DMS 273 (cell line): ENCODE measurements around the gene BCL6.

ENCODE experiments used
- DNase-seq: peaks from one replicate; lab custom pipeline; 2025; ENCODE audit not compliant: unreplicated experiment; lab: John Stamatoyannopoulos, UW

BCL6 gene

DNA sequence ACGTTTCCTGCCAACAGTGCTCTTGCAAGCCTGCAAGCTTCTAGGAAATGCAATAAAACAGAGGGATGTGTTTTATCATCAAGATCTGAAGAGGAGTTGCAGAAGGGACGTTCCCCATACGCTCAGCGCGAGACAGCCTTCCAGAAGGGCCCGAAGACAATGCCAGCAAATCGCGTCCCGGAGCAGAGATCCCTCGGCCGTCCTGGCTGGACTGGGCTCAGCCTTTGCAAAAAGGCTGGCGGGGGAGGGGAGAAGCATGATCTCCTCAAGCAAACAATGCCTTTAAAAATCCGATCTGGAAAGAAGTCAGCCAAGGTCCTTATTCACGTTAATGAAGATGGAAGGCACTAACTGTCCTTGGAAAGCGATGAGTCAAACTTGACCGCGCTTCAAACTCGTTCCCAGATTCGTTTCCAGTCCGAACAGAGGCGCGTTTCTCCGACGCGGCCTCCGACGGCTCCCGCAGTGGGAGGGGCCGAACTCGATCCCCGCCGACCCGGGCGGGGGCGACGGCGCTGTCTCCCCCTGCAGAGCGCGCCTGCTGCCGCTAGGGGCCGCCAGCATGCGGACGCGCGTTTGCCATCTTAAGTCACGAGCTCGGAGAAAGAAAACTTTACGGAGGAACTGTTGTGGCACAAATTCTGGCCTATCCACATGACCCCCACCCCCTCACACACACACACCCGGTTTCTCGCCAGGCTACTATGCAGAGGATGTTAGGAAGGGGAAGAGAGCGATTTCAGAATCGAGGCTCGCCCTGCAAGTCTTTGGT, 5.5 kb downstream of the BCL6 start:
- peak; percentile 95 for DNase-seq

DNA sequence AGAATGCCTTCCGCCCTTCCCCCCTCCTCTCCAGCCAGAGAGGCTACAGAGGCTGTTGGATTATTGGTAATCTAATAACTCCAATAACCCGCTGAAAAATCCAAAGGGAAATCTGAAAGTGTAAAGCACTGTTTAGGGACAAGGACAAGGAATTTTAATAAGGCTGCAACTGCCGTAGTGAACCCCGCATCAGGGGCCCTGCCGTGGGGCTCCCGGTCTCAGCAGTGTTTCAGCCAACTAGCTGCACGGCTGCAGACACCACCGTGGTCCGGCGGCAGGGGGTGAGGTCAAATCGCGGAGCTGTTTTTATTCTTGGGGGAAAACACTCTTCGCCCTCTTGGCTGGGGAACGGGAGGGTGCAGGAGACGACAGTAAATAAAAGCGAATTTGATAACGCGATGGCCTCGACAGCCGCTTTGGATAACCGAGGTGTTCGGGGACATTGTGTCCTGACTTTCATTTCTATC, 6.1 kb downstream of the BCL6 start:
- DNase-seq, result no peak

DNA sequence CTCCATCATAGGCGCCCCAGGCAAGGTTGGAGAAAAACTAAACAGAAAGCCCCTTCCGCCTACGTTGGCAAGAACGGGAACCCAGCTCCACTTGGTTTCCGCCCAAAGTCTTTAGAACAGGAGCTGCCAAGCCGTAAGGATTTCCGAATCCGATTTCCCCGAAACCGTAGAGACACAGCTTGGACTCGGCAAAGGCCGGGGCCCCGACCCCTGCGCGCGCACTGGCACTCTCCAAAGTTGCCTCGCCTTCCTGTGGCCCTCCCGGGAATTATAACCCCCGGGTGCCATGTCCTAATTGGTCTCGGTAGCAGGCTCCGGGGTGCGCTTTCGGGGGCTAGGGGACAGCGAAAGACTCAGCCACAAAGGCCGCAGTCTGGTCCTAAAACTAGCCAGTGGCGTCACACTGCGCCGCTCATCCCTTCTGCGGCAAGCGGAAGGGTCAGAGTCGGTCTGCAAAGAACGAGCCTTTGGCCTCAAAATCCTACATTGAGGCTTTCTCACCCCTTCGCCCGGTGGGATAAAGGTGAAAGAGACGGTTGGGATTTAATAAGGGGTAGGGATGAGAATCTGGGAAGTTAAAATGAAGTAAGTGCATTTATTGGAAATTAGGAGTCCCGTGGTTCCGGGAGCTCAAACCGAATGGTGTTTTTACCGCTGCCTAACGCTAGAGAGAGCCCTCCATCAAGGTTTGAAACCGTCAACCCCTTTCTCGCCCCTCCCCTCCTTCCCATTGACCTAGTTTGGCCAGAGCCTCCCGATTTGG, 6.8 kb downstream of the BCL6 start:
- peak; percentile 95 for DNase-seq

DNA sequence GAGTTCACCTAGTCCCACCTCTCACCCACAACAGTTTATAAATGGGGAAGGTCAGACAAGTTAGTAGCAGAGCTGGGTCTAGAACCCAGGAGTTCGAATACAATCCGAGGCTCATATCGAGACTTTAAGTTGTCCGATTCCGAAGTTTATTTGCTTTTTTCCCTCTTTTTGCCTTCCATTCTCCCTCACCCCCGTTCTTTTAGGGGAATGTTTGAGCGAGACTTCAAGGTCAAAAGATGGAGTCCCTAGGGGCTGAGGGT, 7.3 kb downstream of the BCL6 start:
- DNase-seq, result no peak

DNA sequence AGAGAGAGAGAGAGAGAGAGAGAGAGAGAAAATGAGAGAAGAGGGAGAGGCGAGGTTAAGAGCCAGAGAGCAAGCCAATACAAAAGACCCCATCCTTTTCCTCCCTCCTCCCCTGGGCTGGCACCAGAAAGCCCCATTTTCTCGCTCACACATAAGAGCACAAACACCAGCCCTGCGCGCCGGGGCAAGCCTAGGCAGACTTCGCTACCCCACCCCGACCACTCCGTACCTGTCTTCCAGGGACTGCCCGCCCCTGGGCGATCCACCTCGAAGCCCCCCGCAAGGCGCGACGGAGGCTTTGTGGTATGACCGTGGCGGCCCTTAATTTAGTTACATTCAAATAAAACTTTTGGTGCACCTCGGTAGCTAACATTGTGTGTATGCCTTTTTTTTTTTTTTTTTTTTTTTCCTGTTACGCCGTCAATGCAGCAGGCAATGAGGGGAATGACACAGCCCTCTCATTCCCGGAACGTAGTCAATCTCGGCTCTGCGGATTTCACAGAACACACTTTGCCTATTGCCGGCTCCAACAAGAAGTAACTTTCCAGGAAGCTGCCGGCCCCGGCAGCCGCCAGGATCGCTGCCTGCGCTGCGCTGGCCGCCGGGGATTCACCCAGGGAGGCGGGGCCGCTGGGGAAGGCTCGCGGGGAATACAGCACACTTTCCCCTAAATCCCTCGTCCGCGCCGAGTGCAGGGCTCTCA, 7.7 kb downstream of the BCL6 start:
- DNase-seq, result peak; percentile 67

DNA sequence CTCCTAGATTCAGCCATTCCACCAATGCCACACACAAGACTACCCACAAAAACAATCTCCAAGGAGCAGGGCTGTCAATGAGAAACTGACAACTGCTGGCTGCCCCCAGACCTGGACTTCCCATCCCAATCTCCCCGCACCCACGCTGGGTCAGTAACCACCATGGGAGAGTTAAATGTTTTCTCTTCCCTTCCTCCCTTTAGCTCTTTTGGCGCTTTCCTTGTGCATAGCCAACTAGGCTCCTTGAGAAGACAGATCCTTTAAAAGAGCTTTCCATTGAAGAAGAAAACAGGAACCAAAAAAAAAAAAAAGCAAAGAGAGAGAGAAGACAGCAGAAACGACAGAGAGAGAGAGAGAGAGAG, 8.3 kb downstream of the BCL6 start:
- no peak for DNase-seq

DNA sequence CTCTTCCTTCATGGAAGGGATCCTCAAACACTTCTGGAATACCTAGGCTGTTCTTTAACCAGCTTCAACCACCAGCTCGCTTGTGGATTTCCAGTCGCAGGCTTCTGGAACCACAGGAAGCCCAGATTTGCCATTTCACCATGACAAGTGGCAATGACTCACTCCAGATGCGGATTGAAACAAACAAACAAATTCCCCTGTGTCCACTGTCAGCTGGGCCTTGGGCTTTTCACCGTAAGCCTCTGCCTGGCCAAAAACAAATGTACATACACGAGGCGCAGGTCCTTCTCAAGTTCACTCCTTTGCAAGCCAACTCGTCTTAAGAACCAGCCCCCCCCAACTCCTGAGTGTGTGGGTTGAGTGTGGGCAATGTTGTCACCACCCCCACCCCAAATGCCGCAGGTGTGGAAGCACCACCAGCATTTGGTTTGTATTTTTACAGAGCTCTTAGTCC, 8.8 kb downstream of the BCL6 start:
- no peak for DNase-seq

DNA sequence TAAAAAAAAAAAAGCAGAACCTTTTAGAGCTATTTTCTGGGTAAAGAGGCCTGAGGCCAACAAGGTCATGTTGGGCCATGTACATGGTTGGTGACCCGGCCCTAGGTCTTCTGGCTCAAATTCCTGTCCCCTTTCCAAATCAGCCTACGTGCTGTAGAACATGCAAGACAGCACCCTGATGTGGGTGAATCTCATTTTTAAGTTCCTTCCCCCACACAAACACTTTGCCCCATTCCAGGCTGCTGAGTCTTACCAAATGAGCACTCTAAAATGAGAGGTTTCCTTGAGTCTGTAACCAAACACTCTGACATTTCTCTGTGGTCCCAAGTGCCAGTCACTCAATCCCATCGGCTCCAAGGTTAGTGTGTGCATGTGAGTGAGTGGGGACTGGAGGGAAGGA, 9.4 kb downstream of the BCL6 start:
- no peak for DNase-seq

DNA sequence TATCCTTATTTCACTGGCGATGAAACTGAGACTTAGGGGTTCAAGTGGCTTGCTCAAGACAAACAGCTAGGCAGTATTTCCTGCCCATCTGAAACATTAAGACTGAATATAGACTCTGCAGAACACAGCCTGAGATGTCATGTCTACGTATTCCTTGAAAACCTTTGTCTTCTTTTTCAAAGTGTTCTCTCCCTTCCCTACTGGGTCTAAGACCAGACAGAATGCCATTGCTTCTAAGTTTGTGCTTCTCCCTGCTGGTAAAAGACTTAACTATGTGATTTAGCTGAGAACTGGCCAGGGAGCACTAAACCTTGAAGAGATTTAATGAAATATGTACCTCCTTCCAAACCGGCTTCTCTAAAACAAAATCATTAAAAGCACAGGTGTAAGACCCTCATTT, 9.9 kb downstream of the BCL6 start:
- no peak for DNase-seq

DNA sequence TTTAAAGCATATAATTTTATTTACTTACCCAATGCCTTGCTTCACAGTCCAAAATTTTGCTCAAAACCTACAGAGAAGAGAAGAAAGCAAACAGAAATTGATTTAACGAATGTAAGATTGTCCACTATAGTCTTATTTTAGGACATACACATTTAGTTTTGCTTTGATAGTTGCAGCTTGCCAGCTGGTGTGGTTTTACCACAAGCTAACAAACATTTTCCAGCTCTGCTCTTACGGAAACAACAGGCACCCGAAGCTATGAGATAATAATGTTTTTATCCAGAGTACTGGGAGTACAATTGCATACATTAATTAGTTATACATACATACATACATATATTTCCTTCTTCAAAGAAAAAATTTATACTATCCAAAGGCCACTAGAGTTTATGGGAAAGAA, 10.4 kb downstream of the BCL6 start:
- no peak for DNase-seq

DNA sequence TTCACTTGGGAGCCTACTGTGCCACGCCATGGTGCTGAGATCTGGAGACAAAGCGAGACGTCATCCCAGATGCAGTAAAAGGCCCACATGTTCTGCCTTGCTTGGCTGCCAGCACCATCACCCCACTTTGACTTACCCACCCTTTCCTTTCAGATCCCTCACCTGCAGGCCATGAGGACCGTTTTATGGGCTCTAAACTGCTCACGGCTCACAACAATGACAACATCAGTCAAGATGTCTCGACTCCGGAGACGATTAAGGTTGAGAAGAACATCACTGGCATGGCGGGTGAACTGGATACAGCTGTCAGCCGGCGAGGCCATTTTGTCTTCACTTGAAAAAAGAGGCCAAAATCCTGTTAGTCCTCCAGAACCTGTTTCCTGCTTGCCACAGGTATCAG, 11.9 kb downstream of the BCL6 start:
- DNase-seq, result no peak

DNA sequence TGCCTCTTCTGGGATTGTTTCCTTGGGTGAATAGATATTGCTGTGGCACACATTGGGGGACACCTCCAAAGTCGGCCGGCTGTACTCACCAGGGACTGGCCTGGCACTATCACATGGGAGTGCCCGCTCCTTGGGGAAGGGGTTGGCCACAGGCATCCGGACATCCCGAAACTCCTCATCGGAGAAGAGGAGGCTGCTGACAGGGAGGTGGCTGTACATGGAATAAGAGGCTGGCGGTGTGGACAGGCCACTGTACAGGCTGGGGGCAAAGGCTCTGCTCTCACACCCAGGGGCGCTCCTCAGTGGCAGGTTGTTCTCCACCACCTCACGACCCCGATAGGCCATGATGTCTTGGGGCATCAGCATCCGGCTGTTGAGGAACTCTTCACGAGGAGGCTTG, 15.7 kb downstream of the BCL6 start:
- DNase-seq, result no peak

DNA sequence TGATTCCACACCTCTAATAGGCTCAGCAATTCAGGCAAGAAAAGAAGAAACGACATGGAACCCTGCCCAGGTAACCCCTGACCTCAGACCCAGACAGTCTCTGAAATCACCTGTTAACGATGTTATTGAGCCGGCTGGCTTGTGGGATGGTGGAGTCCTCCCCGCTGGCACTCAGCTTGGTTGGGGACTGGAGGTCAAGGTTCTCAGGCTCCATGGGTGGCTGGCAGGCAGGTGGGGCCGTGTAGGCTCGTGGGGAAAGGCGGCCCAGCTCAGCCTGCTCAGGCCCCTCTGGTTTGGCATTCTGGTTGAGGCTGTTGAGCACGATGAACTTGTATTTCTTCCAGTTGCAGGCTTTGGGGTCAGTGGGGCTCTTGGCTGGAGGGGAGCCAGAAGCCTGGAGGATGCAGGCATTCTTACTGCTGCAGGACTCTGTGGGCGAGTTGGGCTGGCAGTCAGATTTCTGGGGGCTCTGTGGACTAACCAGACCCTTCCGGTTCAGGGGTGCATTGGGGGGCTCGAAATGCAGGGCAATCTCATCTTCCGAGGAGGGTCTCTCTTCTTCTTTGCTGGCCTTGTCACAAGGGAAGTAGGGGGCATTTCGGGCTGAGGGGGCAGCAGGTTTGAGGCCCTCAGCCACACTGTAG, 16.2 kb downstream of the BCL6 start:
- DNase-seq, result no peak

DNA sequence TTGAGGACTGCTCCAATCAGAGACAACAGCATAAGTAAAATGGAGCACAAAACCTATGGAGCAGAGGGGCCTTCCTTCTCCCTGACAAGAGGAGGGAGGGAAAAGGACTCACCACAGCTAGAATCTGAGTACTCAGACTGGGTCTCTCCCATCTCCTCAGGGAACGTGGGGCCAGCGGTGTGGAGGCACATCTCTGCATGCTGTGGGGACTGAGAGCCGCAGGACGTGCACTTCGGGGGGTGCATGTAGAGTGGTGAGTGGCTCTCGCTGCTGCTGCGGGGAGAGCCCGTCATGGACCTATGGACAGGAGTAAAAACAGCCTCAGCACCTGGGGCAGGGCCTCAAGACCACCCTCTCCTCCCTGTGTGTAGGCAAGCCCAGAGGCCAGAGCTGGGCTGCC, 17.0 kb downstream of the BCL6 start:
- no peak for DNase-seq

DNA sequence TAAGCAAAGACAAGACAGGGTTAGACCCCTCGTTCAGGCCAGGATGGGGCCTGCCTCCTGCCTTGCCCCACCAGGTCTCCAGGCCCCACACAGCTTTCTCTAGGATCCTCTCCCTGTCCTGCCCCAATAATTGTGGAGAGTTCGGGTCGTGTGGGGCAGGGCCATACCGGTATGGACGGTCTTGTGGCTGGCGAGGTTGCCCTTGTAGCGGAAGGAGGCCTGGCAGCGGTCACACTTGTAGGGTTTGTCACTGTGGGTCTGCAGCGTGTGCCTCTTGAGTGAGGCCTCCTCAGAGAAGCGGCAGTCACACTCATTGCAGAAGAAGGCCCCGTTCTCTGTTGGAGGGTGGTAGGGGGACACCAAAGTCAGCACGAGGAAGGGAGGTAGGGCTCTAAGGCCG, 18.7 kb downstream of the BCL6 start:
- DNase-seq, result no peak

DNA sequence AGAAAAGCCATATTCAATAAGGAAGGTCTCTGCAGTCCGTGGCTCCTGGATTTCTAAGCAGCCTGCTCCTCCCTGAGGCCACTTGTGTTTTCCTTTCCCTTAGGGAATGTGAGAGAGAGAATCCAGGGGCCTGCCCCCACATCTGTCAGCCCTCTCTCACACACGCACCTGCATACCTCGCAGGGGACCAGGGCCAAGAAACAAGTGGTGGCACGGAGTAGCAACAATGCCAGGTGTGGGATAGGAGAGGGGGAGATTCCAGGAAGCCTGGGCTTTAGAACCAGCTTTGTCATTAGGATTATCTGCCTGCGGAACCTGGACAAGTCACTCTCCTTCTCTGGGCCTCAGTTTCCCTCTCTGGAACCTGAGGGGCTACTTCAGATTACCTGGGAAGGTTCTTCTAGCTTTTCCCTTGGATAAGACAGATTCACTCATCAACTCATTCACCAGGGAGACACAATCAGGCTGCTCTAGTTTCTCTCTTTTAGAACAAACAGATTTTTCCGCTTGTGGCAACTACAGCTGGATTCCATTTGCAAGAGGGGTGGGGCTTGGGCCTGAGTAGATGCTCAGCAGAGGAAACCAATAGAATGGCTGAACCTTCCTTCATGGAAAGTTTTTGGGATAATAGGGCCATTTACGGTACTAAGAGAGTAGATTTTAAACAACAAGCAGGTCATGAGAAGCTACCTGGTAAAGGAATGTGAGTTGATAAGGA, 19.5 kb downstream of the BCL6 start:
- DNase-seq, result no peak

DNA sequence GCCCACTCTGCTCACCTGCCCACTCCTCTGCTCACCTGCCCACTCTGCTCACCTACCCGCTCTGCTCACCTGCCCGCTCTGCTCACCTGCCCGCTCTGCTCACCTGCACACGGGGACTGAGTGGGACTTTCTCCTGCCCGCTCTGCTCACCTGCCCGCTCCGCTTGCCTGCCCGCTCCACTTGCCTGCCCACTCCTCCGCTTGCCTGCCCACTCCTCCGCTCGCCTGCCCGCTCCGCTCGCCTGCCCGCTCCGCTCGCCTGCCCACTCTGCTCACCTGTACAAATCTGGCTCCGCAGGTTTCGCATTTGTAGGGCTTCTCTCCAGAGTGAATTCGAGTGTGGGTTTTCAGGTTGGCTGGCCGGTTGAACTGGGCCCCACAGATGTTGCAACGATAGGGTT, 20.0 kb downstream of the BCL6 start:
- no peak for DNase-seq

DNA sequence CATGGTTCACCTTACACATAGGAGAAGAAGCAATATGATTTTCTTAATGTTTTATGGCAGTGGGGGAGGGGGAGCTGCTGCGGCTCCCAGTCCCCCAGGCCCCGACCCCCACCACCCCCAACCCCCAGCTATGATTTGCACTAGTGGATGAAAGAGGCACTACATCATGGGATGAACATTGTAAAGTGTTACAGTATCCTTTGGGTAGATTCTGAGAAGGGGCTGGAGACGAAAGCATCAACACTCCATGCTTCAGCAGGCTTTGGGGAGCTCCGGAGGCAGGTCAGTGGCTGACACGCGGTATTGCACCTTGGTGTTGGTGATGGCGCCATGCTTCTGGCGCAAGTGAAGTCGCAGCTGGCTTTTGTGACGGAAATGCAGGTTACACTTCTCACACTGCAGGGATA, 23.1 kb downstream of the BCL6 start:
- DNase-seq, result no peak

DNA sequence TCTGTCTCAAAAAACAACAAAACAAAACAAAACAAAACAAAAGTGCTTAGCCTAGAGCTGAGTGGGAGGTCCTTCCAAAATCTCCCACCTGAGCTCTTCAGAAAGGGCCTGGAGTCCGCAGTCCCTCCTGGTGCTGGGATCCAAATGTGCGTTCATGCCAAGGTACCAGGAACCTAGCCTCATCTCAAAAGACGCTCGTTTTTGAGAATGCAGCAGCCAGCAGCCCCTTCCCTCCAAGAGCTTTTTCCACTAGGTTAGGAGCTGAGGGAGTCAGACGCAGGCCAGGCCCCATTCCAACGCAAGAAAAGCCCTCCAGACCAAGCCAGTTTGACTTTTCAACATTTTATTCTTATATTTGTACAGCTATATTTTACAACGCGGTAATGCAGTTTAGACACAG, 24.2 kb downstream of the BCL6 start:
- DNase-seq, result no peak

DNA sequence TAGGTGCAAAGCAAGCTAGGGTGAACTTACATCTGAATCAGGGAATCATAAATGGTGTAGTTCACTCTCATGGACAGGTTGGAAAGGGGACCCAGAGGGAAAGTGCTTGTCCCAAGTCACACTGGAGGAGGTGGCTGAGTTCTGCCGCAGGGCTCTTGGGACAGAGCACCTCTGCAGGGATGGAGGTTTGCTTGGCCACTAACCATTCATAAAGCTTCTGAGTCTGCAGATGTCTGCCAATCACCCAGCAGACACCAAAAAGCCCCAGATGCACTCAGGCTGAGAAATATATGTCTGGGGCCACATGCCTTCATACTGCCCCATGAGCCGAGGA, 25.0 kb downstream of the BCL6 start:
- DNase-seq, result no peak

DNA sequence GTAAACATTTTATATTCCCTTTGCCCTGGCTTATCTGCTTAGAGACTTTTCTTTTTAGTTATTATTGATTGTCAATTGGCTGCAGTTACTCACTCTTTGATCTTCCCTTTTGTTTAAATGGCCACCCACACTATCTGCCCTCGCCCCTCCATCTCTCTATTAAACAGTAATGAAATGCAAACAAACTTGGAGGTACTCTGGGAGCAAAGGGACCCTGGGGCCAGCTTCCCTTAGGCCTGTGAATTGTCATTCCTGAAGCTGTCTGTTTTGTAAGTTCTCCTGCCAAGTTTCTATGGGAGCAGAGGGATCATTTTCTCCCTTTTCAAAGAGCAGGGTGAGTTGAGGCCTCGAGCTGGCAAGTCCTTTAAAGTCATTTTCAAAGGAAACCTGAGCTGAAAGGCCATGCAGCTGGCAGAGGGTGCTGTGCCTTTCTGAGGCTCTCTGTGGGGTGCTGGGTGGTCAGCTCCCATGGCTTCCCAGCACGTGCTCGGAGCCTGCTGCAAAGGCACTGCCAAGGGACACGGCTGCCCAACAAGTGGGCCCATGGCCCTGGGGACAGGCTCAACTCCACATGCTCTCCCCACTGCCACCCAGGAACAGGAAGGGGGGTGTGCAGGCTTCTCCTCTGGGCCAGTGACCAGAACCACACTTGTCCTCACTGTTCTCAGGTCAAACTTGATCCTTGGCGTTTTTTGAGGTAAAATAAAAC, 25.5 kb downstream of the BCL6 start:
- DNase-seq, result no peak
